GM21529 (cell line): ENCODE measurements around the gene CDK3.
A peak's percentile ranks its signal among the peaks of the same experiment; 100 is the strongest.
"Not testable (repeated sequence)": the region's sequence is repeated elsewhere in the genome, so short reads cannot be mapped to it uniquely, and the experiment has no call there.

Experiments
- ATAC-seq: cut with Tn5 transposase; IDR thresholded peaks from one replicate; pipeline ENCODE4 v1.9.1; 2021; ENCODE audit not compliant: unreplicated experiment

CDK3 gene

GRCh38 chr17:76000755-76001521 lies at the start of gene CDK3:
Gene CDK3, plus strand, starts transcription at chr17:76000855. Its CDS starts 571 bp downstream, at chr17:76001426.
- ATAC-seq, result no peak

GRCh38 chr17:75950855-75951554 lies 49.6 kb upstream of the CDK3 start:
- ATAC-seq, result no peak

GRCh38 chr17:75959051-75959838 lies 41.4 kb upstream of the CDK3 start:
- no peak for ATAC-seq

GRCh38 chr17:75959839-75960511 lies 40.7 kb upstream of the CDK3 start:
- ATAC-seq, result no peak

GRCh38 chr17:75965468-75965867 lies 35.2 kb upstream of the CDK3 start:
- no peak for ATAC-seq

- ATAC-seq, result not testable (repeated sequence)
Observed at GRCh38 chr17:75969044-75969443, 31.6 kb upstream of the CDK3 start.

DNA sequence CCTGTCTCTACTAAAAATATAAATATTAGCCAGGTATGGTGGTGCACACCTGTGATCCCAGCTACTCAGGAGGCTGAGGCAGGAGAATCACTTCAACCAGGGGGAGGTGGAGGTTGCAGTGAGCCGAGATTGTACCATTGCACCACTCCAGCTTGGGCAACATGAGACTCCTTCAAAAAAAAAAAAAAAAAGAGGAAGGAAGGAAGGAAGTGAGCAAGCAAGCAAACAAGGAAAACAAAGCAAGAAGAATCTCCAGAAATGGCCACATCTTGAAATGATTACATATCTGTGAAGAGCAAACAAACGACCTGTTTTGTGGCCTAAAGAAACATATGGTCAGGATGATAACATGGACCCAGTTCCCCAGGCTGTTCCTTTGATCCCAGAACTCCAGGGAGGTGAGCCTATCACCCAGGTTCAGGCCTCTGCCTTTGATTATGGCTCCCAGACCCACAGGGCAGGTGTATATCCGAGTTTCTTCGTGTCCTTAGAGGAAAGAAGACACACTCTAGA lies 30.6 kb upstream of the CDK3 start:
- no peak for ATAC-seq

- ATAC-seq, result no peak
Observed at GRCh38 chr17:75970626-75971025, 30.0 kb upstream of the CDK3 start.

GRCh38 chr17:75975187-75975586 lies 25.5 kb upstream of the CDK3 start:
- not testable (repeated sequence) for ATAC-seq

DNA sequence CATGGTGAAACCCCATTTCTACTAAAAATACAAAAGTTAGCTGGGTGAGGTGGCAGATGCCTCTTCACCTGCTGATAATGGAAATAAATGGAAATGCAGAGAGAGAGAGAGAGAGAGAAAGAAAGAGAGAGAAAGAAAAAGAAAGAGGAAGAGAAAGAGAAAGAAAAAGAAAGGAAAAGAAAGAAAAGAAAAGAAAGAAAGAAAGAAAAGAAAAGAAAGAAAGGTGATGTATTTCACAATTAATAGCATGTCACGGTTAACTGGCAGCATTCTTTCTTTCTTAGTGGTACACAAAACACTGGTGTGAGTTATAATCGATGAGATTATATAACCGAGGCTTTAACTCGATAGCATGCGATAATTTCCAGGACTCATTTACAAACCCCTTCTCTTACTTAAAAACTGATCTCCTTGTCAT lies 24.9 kb upstream of the CDK3 start:
- no peak for ATAC-seq

GRCh38 chr17:75976175-75976848 lies 24.3 kb upstream of the CDK3 start:
- no peak for ATAC-seq

GRCh38 chr17:75978938-75979704 lies 21.5 kb upstream of the CDK3 start, which contains the start of the genes ACOX1 and TEN1:
Gene ACOX1, minus strand, starts transcription at chr17:75979166. Its CDS starts 93 bp downstream, at chr17:75979073.
Gene TEN1, plus strand, starts transcription at chr17:75979240. Its CDS starts 6,953 bp downstream, at chr17:75986193.
- peak; percentile 91 for ATAC-seq

DNA sequence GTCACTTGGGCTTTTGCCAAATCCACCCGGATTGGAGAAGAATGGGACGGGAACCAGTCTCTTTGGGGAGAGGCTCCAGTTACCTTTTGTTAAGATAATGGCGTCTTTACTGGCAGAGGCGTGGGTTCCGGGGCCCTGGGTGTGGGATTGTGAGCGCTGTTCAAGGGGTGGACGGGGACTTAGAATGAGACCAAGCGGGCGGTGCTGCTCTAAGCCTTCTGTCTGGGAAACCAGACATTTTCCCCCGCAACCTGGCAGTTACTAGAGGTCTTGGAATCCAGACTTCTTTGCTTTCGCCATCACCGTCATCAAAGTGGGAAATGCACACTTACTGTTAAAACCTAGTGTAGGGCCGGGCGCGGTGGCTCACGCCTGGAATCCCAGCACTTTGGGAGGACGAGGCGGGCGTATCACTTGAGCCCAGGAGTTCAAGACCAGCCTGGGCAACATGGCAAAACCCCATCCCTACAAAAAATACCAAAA lies 20.9 kb upstream of the CDK3 start:
- peak; percentile 18 for ATAC-seq

GRCh38 chr17:75980188-75981018 lies 20.3 kb upstream of the CDK3 start:
- ATAC-seq, result no peak

DNA sequence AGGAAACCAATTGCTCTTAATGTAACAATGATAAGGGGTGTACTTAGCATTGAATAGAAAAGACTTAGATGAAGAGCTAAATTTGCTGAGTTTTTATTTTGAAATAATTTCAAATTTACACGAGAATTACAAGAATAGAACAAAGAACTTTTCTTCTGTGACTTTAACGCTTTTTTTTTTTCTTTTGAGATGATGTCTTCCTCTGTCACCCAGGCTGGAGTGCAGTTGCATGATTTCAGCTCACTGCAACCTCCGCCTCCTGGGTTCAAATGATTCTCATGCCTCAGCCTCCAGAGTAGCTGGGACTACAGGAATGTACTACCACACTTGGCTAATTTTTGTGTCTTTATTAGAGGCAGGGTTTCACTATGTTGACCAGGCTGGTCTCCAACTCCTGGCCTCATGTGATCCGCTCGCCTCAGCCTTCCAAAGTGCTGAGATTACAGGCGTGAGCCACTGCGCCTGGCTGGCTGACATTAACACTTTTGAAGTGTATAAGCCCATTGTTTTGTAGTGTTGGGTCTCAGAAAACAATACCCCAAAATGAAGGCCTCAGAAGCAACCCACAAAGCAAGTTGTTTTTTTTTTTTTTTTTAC lies 19.5 kb upstream of the CDK3 start:
- ATAC-seq, result no peak

- no peak for ATAC-seq
Observed at GRCh38 chr17:75983501-75984181, 17.0 kb upstream of the CDK3 start.

GRCh38 chr17:75985986-75986385 lies 14.7 kb upstream of the CDK3 start:
- ATAC-seq, result no peak
